GM21529 (cell line): ENCODE results near the gene ATP5MC2.
"Not testable (repeated sequence)": the region's sequence is repeated elsewhere in the genome, so short reads cannot be mapped to it uniquely, and the experiment has no call there.

Source experiments
- ATAC-seq: cut with Tn5 transposase; IDR thresholded peaks from one replicate; pipeline ENCODE4 v1.9.1; 2021; ENCODE audit not compliant: unreplicated experiment

ATP5MC2 gene

GRCh38 chr12:53695152-53696145 is 19.6 kb upstream of the ATP5MC2 start:
- no peak for ATAC-seq

- ATAC-seq = no peak
These were observed 18.9 kb upstream of the ATP5MC2 start for GRCh38 chr12:53694756-53695151.

GRCh38 chr12:53688134-53688533 is 12.3 kb upstream of the ATP5MC2 start:
- no peak for ATAC-seq

GRCh38 chr12:53686436-53686835 is 10.6 kb upstream of the ATP5MC2 start:
- no peak for ATAC-seq

- ATAC-seq = no peak
These were observed 8.9 kb upstream of the ATP5MC2 start for GRCh38 chr12:53684654-53685220.

- ATAC-seq = no peak
These were observed 8.1 kb upstream of the ATP5MC2 start for GRCh38 chr12:53683983-53684382.

GRCh38 chr12:53683494-53683893 is 7.6 kb upstream of the ATP5MC2 start:
- no peak for ATAC-seq

GRCh38 chr12:53680061-53680460 is 4.2 kb upstream of the ATP5MC2 start:
- ATAC-seq = not testable (repeated sequence)

GRCh38 chr12:53677800-53678148 is 1.9 kb upstream of the ATP5MC2 start:
- no peak for ATAC-seq

GRCh38 chr12:53677016-53677799 is 1.3 kb upstream of the ATP5MC2 start:
- no peak for ATAC-seq

- peak; percentile 3 for ATAC-seq
These were observed 753 bp upstream of the ATP5MC2 start for GRCh38 chr12:53676656-53677015.

- no peak for ATAC-seq
These were observed 744 bp downstream of the ATP5MC2 start for GRCh38 chr12:53674977-53675700.

GRCh38 chr12:53670971-53671370 is 4.9 kb downstream of the ATP5MC2 start:
- ATAC-seq = no peak

- no peak for ATAC-seq
These were observed 5.6 kb downstream of the ATP5MC2 start for GRCh38 chr12:53670308-53670707.

GRCh38 chr12:53667080-53667479 is 8.8 kb downstream of the ATP5MC2 start:
- no peak for ATAC-seq

GRCh38 chr12:53664936-53665335 is 10.9 kb downstream of the ATP5MC2 start:
- ATAC-seq = no peak

GRCh38 chr12:53664191-53664590 is 11.7 kb downstream of the ATP5MC2 start:
- no peak for ATAC-seq

- ATAC-seq = no peak
These were observed 15.8 kb downstream of the ATP5MC2 start for GRCh38 chr12:53660041-53660440.

GRCh38 chr12:53659571-53659981 is 16.3 kb downstream of the ATP5MC2 start:
- ATAC-seq = no peak

- no peak for ATAC-seq
These were observed 16.8 kb downstream of the ATP5MC2 start for GRCh38 chr12:53659011-53659551.

GRCh38 chr12:53657041-53657440 is 18.8 kb downstream of the ATP5MC2 start:
- ATAC-seq = no peak
